Trophoblast cell (in vitro differentiated cells and primary cell): Measurements from ENCODE around the gene BCL11B.

ENCODE experiments used
- DNase-seq, 2 donors: peaks; one replicate each; pipeline ENCODE4 v3.0.0-alpha.2; 2016
- H2AFZ ChIP-seq: 2 replicates; pipeline ENCODE4 v1.6.1; 2013; ENCODE audit warnings: low read length, moderate library complexity, mild to moderate bottlenecking; ENCODE audit not compliant: insufficient read depth, poor library complexity
- H2AK5ac ChIP-seq: 2 replicates; pipeline ENCODE4 v1.6.1; 2013; ENCODE audit warnings: mild to moderate bottlenecking, low read length
- H2BK120ac ChIP-seq: 2 replicates; pipeline ENCODE4 v1.6.1; 2013; ENCODE audit warnings: low read length, mild to moderate bottlenecking, moderate library complexity; ENCODE audit not compliant: insufficient read depth, poor library complexity
- H2BK12ac ChIP-seq: 2 replicates; pipeline ENCODE4 v1.6.1; 2013; ENCODE audit warnings: mild to moderate bottlenecking, low read length, moderate library complexity
- H2BK5ac ChIP-seq: 2 replicates; pipeline ENCODE4 v1.6.1; 2013; ENCODE audit warnings: low read length, low read depth, moderate library complexity, mild to moderate bottlenecking; ENCODE audit not compliant: poor library complexity
- H3K14ac ChIP-seq: 2 replicates; pipeline ENCODE4 v1.6.1; 2013; ENCODE audit warnings: mild to moderate bottlenecking, low read length
- H3K18ac ChIP-seq: 2 replicates; pipeline ENCODE4 v1.6.1; 2013; ENCODE audit warnings: mild to moderate bottlenecking, low read length
- H3K23ac ChIP-seq: 2 replicates; pipeline ENCODE4 v1.6.1; 2013; ENCODE audit warnings: low read length
- H3K27ac ChIP-seq: 2 replicates; pipeline ENCODE4 v1.5.1; 2013; ENCODE audit warnings: low read depth, mild to moderate bottlenecking, inconsistent platforms, low read length, moderate library complexity
- H3K27me3 ChIP-seq: 2 replicates; pipeline ENCODE4 v1.6.1; 2013; ENCODE audit warnings: inconsistent platforms, mild to moderate bottlenecking, low read length, moderate library complexity; ENCODE audit not compliant: insufficient read depth
- H3K36me3 ChIP-seq, 2 experiments: 1 replicate in 1 of 2; 2 replicates in 1 of 2; pipeline ENCODE4 v1.6.1; 2013; ENCODE audit warnings: low read length in 2 of 2, mild to moderate bottlenecking in 2 of 2, moderate library complexity in 1 of 2; ENCODE audit not compliant: insufficient read depth in 2 of 2, control insufficient read depth in 1 of 2
- H3K4ac ChIP-seq: 2 replicates; pipeline ENCODE4 v1.6.1; 2013; ENCODE audit warnings: low read depth, mild to moderate bottlenecking, low read length, moderate library complexity
- H3K4me1 ChIP-seq, 2 experiments: 1 replicate in 1 of 2; 2 replicates in 1 of 2; pipeline ENCODE4 v1.6.1; 2013; ENCODE audit warnings: low read length in 2 of 2, mild to moderate bottlenecking in 2 of 2, moderate library complexity in 1 of 2; ENCODE audit not compliant: insufficient read depth in 2 of 2, control insufficient read depth in 1 of 2
- H3K4me2 ChIP-seq: 2 replicates; pipeline ENCODE4 v1.6.1; 2013; ENCODE audit warnings: inconsistent platforms, mild to moderate bottlenecking, low read length, moderate library complexity
- H3K4me3 ChIP-seq: 2 replicates; pipeline ENCODE4 v1.5.1; 2013; ENCODE audit warnings: mild to moderate bottlenecking, low read depth, low read length, inconsistent platforms
- H3K79me1 ChIP-seq: one replicate; pipeline ENCODE4 v1.6.1; 2013; ENCODE audit warnings: low read length
- H3K79me2 ChIP-seq: 2 replicates; pipeline ENCODE4 v1.6.1; 2013; ENCODE audit warnings: low read length, mild to moderate bottlenecking; ENCODE audit not compliant: control insufficient read depth, insufficient read depth, poor library complexity
- H3K9ac ChIP-seq: 2 replicates; pipeline ENCODE4 v1.6.1; 2013; ENCODE audit warnings: mild to moderate bottlenecking, low read length
- H3K9me3 ChIP-seq: 2 replicates; pipeline ENCODE4 v1.6.1; 2013; ENCODE audit warnings: low read depth, mild to moderate bottlenecking, control low read depth, inconsistent platforms, low read length; ENCODE audit not compliant: insufficient read depth
- H4K12ac ChIP-seq: 2 replicates; pipeline ENCODE4 v1.6.1; 2013; ENCODE audit warnings: low read depth, mild to moderate bottlenecking, low read length, moderate library complexity
- H4K8ac ChIP-seq: 2 replicates; pipeline ENCODE4 v1.6.1; 2013; ENCODE audit warnings: low read depth, mild to moderate bottlenecking, low read length, moderate library complexity
- H4K91ac ChIP-seq: one replicate; pipeline ENCODE4 v1.6.1; 2013; ENCODE audit warnings: low read depth, mild to moderate bottlenecking, low read length, moderate library complexity
- WGBS: extraction: QIAGEN DNeasy Blood & Tissue Kit; methylation state at CpG from one replicate; pipeline ENCODE4 v1.1.7; 2013; ENCODE audit warnings: missing lambda C conversion rate; ENCODE audit not compliant: insufficient read length, insufficient coverage; ENCODE audit errors: extremely low coverage; 5-methylcytosine and 5-hydroxymethylcytosine counted together

Gene BCL11B

DNA sequence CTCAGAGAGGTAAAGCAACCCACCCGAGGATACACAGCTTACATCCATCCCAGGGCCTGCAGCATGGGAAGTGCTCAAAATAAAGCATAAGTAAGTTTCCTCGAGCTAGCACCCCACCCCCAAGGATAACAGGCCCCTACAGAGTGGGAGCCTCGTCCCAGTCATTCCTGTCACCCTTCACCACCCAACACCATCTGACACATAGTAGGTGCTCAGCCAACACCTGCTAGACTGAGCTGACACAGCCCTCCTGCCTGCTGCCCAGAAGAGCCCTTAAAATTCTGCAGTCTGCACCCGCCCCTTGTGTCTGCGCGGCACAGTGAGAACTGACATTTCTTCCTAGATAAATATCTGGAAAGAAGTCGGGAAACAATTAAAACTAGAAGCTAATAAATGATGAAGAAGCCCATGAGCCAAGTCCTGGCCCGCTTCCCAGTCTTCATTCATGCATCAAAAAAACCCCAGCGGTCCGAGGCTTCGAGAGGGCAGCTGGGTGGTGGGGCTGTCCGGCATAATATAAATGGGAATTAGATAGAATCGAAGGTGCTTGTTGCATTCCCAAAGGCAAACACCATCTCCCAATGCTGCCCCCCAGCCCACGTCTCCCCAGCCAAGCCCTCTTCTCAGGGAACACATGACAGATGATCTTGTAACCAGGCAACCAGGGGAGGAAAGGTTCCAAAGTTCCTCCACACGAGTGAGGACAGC is 76.2 kb downstream of the BCL11B start:
- Histone ChIP-seq H3K23ac (no peak overlapping the region), H3K27me3 (no peaks in the 10 kb centered on the region), H3K9ac (no peak overlapping the region), H3K4me2 (no peak overlapping the region), H2BK12ac (no peak overlapping the region), H3K18ac (no peak overlapping the region), H2AFZ (no peak overlapping the region), H2BK120ac (no peak overlapping the region), H3K4ac (no peak overlapping the region), H3K36me3 (no peaks in the 10 kb centered on the region), H2BK5ac (no peak overlapping the region), H3K14ac (no peak overlapping the region), H3K79me2 (peaks cover 2% of the 10 kb centered on the region), H3K4me3 (no peak overlapping the region), H3K79me1 (no peaks in the 10 kb centered on the region), H4K91ac (no peak overlapping the region), H3K27ac (no peak overlapping the region), H4K8ac (no peak overlapping the region), H2AK5ac (no peak overlapping the region), H3K4me1 (peaks cover 4% of the 10 kb centered on the region in 2 experiments), H4K12ac (no peak overlapping the region), H3K9me3 (no peaks in the 10 kb centered on the region)
- DNase-seq = no peak
- no CpG with 5 or more reads among the region's 15 CpGs for WGBS

DNA sequence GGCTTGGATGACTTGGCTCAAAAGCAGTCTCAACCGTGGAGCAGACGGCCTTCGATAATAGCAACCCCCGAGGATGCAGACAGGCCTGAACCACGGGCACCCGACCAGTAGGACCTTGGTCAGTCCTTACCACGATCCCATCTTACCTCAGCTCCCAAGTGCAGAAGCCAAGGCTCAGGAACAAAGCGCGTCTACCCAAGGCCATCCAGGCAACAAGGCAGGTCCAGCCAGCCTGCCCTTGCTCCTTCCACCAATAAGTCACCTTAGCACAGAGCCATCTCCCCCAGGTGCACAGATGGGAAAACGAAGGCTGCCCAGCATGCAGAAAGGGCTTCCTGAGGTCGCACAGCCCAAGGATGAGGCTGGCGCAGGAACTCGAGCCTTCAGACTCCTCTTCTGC is 77.3 kb downstream of the BCL11B start:
- H2AFZ ChIP-seq = no peak overlapping the region
- whole genome bisulfite sequencing = no CpG with 5 or more reads among the region's 13 CpGs
- H4K91ac ChIP-seq = no peak overlapping the region
- H3K23ac ChIP-seq = no peak overlapping the region
- peaks cover 4% of the 10 kb centered on the region in 2 experiments for H3K4me1 ChIP-seq
- H4K8ac ChIP-seq = no peak overlapping the region
- no peaks in the 10 kb centered on the region for H3K9me3 ChIP-seq
- no peak overlapping the region for H3K4me3 ChIP-seq
- H2BK120ac ChIP-seq = no peak overlapping the region
- no peak overlapping the region for H2BK12ac ChIP-seq
- DNase-seq = no peak
- no peaks in the 10 kb centered on the region for H3K27me3 ChIP-seq
- no peak overlapping the region for H3K4me2 ChIP-seq
- no peak overlapping the region for H3K27ac ChIP-seq
- no peak overlapping the region for H4K12ac ChIP-seq
- H3K36me3 ChIP-seq = no peaks in the 10 kb centered on the region
- H3K79me2 ChIP-seq = peaks cover 3% of the 10 kb centered on the region
- H3K14ac ChIP-seq = no peak overlapping the region
- no peak overlapping the region for H2BK5ac ChIP-seq
- no peak overlapping the region for H3K4ac ChIP-seq
- no peak overlapping the region for H3K9ac ChIP-seq
- no peak overlapping the region for H2AK5ac ChIP-seq
- no peak overlapping the region for H3K18ac ChIP-seq
- H3K79me1 ChIP-seq = no peaks in the 10 kb centered on the region

DNA sequence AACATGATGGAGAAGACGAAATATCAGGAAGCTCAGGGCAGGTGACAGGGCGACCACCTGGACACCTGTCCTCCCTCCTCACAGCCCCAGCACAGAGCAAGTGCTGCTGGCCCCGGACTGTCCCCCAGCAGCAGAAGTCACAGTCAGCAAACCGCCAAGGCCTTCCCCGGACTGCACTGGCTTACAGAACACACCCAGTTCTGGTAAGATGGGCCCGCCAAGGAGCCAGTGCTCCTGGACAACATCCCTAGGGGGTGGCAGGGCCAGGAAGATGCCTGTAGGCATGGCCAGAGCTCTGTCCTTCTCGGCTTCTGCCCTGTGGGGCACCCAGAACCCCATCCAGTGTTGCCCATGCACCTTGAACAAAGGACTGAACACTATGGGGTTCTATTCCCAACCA is 77.9 kb downstream of the BCL11B start:
- no CpG with 5 or more reads among the region's 7 CpGs for WGBS
- Histone ChIP-seq H3K9me3 (no peaks in the 10 kb centered on the region), H4K8ac (no peak overlapping the region), H4K12ac (no peak overlapping the region), H2BK5ac (no peak overlapping the region), H3K79me2 (peaks cover 6% of the 10 kb centered on the region), H3K79me1 (no peaks in the 10 kb centered on the region), H2BK12ac (no peak overlapping the region), H2AFZ (no peak overlapping the region), H3K27me3 (no peaks in the 10 kb centered on the region), H3K4me2 (no peak overlapping the region), H3K18ac (no peak overlapping the region), H3K9ac (no peak overlapping the region), H3K4ac (no peak overlapping the region), H3K14ac (no peak overlapping the region), H3K4me3 (no peak overlapping the region), H2AK5ac (no peak overlapping the region), H3K23ac (no peak overlapping the region), H3K4me1 (peaks cover 4% of the 10 kb centered on the region in 2 experiments), H4K91ac (no peak overlapping the region), H3K27ac (no peak overlapping the region), H2BK120ac (no peak overlapping the region), H3K36me3 (no peaks in the 10 kb centered on the region)
- no peak for DNase-seq

DNA sequence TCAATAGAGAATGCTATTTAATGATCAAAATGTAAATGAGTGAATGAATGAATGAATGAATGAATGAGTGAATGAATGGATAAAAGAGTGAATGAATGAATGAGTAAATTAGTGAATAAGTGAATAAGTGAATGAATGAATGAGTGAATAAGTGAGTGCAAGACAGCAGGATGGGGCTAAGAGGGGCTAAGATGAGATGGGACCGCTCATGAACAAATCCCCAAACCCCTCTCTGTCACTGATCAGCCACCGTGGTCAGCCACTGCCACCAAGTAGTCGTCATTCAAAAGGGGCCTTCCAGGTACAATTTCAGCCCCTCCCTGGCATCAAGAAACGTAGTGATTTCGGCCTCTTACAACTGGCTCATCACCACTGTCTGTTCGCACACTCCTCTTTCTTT is 79.2 kb downstream of the BCL11B start:
- Histone ChIP-seq H2BK120ac (no peak overlapping the region), H2BK5ac (no peak overlapping the region), H4K91ac (no peak overlapping the region), H3K4me3 (no peak overlapping the region), H3K4me1 (peaks cover 4% of the 10 kb centered on the region in 2 experiments), H3K27ac (no peak overlapping the region), H3K18ac (no peak overlapping the region), H3K23ac (no peak overlapping the region), H3K9me3 (no peaks in the 10 kb centered on the region), H3K79me2 (peaks cover 6% of the 10 kb centered on the region), H2AFZ (no peak overlapping the region), H3K4ac (no peak overlapping the region), H3K14ac (no peak overlapping the region), H2BK12ac (no peak overlapping the region), H4K12ac (no peak overlapping the region), H4K8ac (no peak overlapping the region), H3K9ac (no peak overlapping the region), H3K27me3 (no peaks in the 10 kb centered on the region), H2AK5ac (no peak overlapping the region), H3K79me1 (no peaks in the 10 kb centered on the region), H3K4me2 (no peak overlapping the region), H3K36me3 (no peaks in the 10 kb centered on the region)
- no CpG with 5 or more reads among the region's 6 CpGs for WGBS
- DNase-seq = no peak
